Measurements from ENCODE around the gene KCNK10. TPM values are rescaled to one million over a fixed set of nuclear protein-coding genes. Genes with fewer than 3 reads are reported as not detected.

The KCNK10 gene
- total RNA-seq, 1 experiment from 2014 or later: not detected

GRCh38 chr14:88232771-88233170 is 90.3 kb downstream of the KCNK10 start:
- CTCF ChIA-PET: interaction anchor here (1.0 kb wide), 1 partner anchor 44 kb away, joined by 4 read pairs; no protein-coding TSS in a partner anchor
- Histone ChIP-seq H3K9me3 (ENCODE audit: low read depth, low read length, poor library complexity, severe bottlenecking) (no peaks in the 10 kb centered on the region), H3K4me1 (ENCODE audit: insufficient read depth, low read length, poor library complexity, severe bottlenecking) (no peaks in the 10 kb centered on the region), H3K27ac (ENCODE audit: low read depth, low read length, poor library complexity, severe bottlenecking) (no peak overlapping the region), H3K27me3 (replicated peaks; ENCODE audit: insufficient read depth, low read depth, low read length, poor library complexity) (peaks cover 6% of the 10 kb centered on the region), H3K36me3 (ENCODE audit: insufficient read depth, low read length, poor library complexity, severe bottlenecking) (no peaks in the 10 kb centered on the region), H3K4me3 (ENCODE audit: low read depth, low read length, poor library complexity, severe bottlenecking) (no peak overlapping the region)
- intact Hi-C loops (cut with micrococcal nuclease; ENCODE audit: unreplicated experiment): loop anchor here (5.0 kb wide), 1 partner anchor 220 kb away; no protein-coding TSS in a partner anchor
- TF ChIP-seq, protein P1, sequence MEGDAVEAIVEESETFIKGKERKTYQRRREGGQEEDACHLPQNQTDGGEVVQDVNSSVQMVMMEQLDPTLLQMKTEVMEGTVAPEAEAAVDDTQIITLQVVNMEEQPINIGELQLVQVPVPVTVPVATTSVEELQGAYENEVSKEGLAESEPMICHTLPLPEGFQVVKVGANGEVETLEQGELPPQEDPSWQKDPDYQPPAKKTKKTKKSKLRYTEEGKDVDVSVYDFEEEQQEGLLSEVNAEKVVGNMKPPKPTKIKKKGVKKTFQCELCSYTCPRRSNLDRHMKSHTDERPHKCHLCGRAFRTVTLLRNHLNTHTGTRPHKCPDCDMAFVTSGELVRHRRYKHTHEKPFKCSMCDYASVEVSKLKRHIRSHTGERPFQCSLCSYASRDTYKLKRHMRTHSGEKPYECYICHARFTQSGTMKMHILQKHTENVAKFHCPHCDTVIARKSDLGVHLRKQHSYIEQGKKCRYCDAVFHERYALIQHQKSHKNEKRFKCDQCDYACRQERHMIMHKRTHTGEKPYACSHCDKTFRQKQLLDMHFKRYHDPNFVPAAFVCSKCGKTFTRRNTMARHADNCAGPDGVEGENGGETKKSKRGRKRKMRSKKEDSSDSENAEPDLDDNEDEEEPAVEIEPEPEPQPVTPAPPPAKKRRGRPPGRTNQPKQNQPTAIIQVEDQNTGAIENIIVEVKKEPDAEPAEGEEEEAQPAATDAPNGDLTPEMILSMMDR (conservative IDR thresholded peaks at IDR 0.05; ENCODE audit: low read depth, low read length): no peak
- no peak for TF ChIP-seq EZH2 (IDR thresholded peaks at IDR 0.05; ENCODE audit: borderline replicate concordance, low read depth, low read length, poor library complexity, severe bottlenecking)
- POLR2A ChIA-PET (ENCODE audit: low non-redundant PET): no interaction called here
- no TSS peak for BruUV-seq (replicated peaks)
- no peak for DNase-seq (ENCODE audit: low spot score)

DNA sequence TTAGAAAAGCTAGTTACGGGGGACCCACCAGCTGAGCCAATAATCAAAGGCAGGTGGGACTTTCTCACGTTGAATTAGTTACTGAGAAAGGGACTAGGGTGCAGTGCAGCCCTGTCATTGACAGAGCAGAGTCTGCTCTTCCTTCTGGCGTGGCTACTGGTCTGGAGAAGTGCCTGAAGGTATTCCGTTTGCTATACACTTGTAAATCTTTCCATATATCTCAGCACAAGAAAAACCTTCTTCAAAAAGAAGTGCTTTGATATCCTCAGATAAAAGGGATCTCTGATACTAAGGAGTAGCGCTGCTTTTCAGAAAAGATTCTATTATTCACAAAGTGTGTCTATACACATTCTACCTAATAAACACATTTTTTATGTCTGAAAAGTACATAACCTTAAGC is 91.5 kb downstream of the KCNK10 start:
- intact Hi-C loops (cut with micrococcal nuclease; ENCODE audit: unreplicated experiment): loop anchor here (5.0 kb wide), 1 partner anchor 219 kb away; no protein-coding TSS in a partner anchor
- TF ChIP-seq, protein P1 (conservative IDR thresholded peaks at IDR 0.05; ENCODE audit: low read depth, low read length): no peak
- TF ChIP-seq EZH2 (IDR thresholded peaks at IDR 0.05; ENCODE audit: borderline replicate concordance, low read depth, low read length, poor library complexity, severe bottlenecking): no peak
- Histone ChIP-seq H3K27me3 (replicated peaks; ENCODE audit: insufficient read depth, low read depth, low read length, poor library complexity) (peaks cover 10% of the 10 kb centered on the region), H3K27ac (ENCODE audit: low read depth, low read length, poor library complexity, severe bottlenecking) (no peak overlapping the region), H3K4me1 (ENCODE audit: insufficient read depth, low read length, poor library complexity, severe bottlenecking) (no peaks in the 10 kb centered on the region), H3K9me3 (ENCODE audit: low read depth, low read length, poor library complexity, severe bottlenecking) (no peaks in the 10 kb centered on the region), H3K36me3 (ENCODE audit: insufficient read depth, low read length, poor library complexity, severe bottlenecking) (no peaks in the 10 kb centered on the region), H3K4me3 (ENCODE audit: low read depth, low read length, poor library complexity, severe bottlenecking) (no peak overlapping the region)
- POLR2A ChIA-PET (ENCODE audit: low non-redundant PET): no interaction called here
- CTCF ChIA-PET: no interaction called here
- DNase-seq (ENCODE audit: low spot score): no peak
- no TSS peak for BruUV-seq (replicated peaks)

- H3K4me3 ChIP-seq (ENCODE audit: low read depth, low read length, poor library complexity, severe bottlenecking): no peak overlapping the region
- H3K27me3 ChIP-seq (replicated peaks; ENCODE audit: insufficient read depth, low read depth, low read length, poor library complexity): peaks cover 11% of the 10 kb centered on the region
- H3K4me1 ChIP-seq (ENCODE audit: insufficient read depth, low read length, poor library complexity, severe bottlenecking): no peaks in the 10 kb centered on the region
- POLR2A ChIA-PET (ENCODE audit: low non-redundant PET): no interaction called here
- no TSS peak for BruUV-seq (replicated peaks)
- CTCF ChIA-PET: no interaction called here
- no peak overlapping the region for H3K27ac ChIP-seq (ENCODE audit: low read depth, low read length, poor library complexity, severe bottlenecking)
- no peaks in the 10 kb centered on the region for H3K9me3 ChIP-seq (ENCODE audit: low read depth, low read length, poor library complexity, severe bottlenecking)
- TF ChIP-seq, protein P1 (conservative IDR thresholded peaks at IDR 0.05; ENCODE audit: low read depth, low read length): no peak
- TF ChIP-seq EZH2 (IDR thresholded peaks at IDR 0.05; ENCODE audit: borderline replicate concordance, low read depth, low read length, poor library complexity, severe bottlenecking): no peak
- no peaks in the 10 kb centered on the region for H3K36me3 ChIP-seq (ENCODE audit: insufficient read depth, low read length, poor library complexity, severe bottlenecking)
- no peak for DNase-seq (ENCODE audit: low spot score)
- intact Hi-C loops (cut with micrococcal nuclease; ENCODE audit: unreplicated experiment): no loop called here
These were observed 93.6 kb downstream of the KCNK10 start for GRCh38 chr14:88229428-88229827.
